Subcutaneous adipose tissue (tissue), 4 donors: Measurements from ENCODE around the gene NEU2. TPM values are rescaled to one million over a fixed set of nuclear protein-coding genes. Genes with fewer than 3 reads are reported as not detected.

Experiments used
- total RNA-seq, 4 donors: library from RNA; depleted of rRNA; stranded (reverse); fragments of >200 nt; gene quantifications; one replicate each; pipeline ENCODE4 v1.1.0, GENCODE V29; 2016
- TF ChIP-seq, protein P1 (sequence below): fragments of 450-650 bp; IDR thresholded peaks from one replicate; pipeline ENCODE4 v1.5.1; 2016; ENCODE audit warnings: low read depth, mild to moderate bottlenecking, control low read depth, antibody characterized with exemption, moderate library complexity

Gene NEU2
- total RNA-seq, 4 donors from 2014 or later, result not detected

DNA sequence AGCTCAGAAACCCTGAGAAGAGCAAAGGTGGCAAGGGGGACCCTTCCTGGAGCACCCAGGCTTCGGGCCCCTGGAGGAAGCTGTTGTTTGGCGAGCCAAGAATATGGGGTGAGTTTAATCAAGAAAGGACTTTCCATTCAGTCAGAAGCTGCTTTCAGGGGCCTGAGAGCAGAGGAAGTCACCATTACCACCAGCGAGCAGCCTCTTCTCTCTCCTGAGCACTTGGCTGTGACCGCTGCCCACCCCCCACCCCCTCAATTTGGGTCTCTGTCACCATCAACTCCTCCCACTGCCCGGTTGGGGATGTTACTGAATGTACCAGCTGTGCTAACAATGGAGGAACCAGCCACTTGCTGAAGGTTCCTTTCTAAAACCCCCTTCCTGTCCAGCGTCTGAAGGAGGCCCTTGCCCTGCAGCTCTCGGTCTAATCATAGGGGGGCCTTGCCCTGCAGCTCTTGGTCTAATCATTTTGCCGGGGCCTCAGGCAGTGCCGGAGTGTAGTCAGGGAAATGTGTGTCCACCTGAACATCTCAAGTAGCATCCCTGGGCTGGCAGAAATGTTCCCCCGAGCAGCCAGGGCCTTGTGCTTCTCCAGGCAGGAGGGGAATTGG, 28.6 kb downstream of the NEU2 start:
- TF ChIP-seq, protein P1, sequence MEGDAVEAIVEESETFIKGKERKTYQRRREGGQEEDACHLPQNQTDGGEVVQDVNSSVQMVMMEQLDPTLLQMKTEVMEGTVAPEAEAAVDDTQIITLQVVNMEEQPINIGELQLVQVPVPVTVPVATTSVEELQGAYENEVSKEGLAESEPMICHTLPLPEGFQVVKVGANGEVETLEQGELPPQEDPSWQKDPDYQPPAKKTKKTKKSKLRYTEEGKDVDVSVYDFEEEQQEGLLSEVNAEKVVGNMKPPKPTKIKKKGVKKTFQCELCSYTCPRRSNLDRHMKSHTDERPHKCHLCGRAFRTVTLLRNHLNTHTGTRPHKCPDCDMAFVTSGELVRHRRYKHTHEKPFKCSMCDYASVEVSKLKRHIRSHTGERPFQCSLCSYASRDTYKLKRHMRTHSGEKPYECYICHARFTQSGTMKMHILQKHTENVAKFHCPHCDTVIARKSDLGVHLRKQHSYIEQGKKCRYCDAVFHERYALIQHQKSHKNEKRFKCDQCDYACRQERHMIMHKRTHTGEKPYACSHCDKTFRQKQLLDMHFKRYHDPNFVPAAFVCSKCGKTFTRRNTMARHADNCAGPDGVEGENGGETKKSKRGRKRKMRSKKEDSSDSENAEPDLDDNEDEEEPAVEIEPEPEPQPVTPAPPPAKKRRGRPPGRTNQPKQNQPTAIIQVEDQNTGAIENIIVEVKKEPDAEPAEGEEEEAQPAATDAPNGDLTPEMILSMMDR, result no peak

DNA sequence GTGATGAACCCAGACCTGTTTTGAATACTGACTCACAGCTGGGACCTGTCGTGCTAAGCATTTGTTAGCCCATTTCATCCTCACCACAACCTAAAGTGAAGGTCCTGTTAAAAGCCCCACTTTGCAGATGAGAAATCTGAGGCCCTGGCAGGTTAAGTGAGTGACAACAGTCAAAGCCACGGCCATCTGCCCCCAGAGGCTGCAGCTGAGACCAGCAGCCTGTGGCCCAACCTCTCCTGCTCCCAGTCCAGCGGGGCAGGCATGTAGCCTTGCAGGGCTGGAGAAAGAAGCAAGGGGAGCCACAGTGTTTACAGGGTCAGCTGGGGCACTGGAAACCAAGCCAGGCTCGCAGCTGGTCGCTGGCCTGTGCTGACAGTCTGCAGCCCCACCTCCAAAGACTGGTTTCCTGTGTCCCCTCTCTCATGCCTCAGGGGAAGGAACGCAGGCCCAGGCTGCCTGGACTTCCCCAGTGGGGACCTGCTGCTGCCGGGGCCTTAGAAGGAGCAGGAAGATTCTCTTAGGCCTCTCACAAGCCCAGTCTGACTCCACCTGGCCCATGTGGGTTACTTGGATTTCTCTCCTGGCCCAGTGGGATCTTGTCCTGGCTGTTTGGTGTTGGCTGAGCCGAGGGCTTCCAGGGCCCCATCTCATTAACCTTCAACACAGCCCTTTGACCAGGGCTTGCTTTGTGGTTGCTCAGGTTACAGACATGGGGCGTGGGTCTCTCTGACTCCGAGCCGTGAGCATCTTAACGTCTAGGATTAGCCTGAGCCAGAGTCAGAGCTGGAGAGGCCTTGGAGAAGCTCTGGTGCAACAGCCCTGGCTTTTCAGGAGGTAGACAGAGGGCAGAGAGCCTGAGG, 29.3 kb downstream of the NEU2 start:
- TF ChIP-seq, protein P1, result no peak

DNA sequence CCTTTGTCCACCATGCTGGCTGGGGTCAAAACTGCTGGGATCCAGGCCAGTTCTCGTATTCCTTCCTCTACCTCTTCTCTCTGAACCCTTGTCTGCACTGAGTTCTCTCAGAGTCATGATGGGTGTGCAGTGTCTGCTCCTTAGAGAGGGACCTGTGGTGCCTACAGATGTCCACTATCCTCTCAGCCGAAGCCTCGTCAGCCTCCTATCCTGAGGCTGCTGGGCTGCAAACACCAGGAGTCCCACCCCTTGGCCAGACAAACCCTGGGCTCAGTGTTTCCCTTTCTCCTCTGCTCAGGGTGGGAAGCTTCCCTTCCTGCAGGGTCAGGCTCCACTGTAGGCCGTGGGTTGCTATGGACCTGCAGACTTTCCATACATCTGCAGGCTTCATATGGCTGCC, 30.0 kb downstream of the NEU2 start:
- TF ChIP-seq, protein P1, result no peak

DNA sequence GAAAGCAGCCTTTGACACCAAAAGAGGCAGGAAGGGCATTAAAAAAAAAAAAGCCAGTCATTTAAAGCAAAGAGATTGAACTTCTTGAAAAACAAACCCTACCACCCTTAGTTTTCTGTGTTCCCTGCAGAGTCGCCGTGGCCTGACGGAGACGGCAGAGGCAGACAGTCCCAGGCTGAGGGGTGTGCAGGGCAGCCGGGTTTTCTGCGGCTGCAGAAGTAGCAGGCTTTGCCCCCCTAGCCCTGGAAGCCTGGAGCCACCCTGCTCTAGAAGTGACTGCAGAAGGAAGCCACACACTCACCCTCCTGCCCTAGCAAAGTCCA, 30.4 kb downstream of the NEU2 start:
- TF ChIP-seq, protein P1, result no peak

DNA sequence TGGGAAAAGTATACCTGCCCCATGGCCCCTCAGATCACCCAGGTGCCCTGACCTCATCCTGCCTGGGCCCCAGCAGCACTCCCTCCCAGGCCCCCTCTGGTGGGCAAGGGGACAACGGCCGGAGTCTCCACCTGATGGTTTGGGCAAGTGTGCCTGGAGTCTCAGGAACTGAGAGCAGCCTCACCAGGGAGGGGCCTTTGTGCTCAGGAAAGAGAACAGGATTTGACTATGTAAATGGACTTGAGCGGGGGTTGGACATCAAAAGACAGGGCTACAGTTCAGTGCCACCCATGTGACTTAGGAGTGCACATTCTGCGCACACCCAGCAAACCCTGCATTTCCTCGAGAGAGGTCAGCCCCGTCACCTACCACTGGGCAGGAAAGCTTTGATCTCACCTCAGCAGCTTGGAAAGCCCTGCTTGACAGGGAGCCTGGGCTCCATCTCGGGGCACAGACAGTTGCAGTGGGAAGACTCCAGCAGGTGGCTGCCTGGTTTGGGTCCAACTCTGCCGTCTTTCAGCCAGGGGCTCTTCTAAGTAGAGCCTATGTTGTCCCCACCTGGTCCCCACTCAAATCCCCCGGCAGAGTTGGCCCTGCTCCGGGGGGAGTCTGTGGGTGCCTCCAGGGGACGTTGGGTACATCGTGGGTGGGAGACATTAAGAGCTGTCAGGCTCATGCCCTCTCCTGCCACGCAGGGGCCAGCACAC, 30.9 kb downstream of the NEU2 start:
- TF ChIP-seq, protein P1, result no peak

DNA sequence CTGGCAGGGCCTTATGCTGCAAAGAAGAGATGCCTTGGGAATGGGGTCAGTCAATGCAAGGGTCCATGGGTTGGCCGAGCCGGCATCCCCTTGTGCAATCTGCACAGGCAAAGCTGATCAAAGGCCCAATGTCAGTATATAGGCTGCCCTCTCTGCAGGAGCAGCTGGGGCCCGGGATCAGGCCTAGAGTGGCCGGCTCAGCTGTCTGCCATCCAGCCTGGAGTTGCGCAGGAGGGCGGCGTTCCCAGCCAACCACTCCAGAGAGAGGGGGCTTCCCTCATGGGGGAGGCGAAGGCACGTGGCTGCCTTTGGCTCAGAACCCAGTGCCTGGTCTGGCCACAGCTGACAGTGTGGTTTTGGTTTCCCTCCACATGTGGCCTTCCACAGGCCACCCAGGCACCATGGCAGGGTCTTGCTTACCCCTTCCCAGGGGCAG, 31.5 kb downstream of the NEU2 start:
- TF ChIP-seq, protein P1, result no peak
